GM21381 (cell line): ENCODE measurements around the gene BMPR1A.

Experiments used
- ATAC-seq: cut with Tn5 transposase; IDR thresholded peaks from one replicate; pipeline ENCODE4 v1.9.1; 2021; ENCODE audit warnings: mild to moderate bottlenecking, moderate library complexity; ENCODE audit not compliant: unreplicated experiment

Gene BMPR1A

DNA sequence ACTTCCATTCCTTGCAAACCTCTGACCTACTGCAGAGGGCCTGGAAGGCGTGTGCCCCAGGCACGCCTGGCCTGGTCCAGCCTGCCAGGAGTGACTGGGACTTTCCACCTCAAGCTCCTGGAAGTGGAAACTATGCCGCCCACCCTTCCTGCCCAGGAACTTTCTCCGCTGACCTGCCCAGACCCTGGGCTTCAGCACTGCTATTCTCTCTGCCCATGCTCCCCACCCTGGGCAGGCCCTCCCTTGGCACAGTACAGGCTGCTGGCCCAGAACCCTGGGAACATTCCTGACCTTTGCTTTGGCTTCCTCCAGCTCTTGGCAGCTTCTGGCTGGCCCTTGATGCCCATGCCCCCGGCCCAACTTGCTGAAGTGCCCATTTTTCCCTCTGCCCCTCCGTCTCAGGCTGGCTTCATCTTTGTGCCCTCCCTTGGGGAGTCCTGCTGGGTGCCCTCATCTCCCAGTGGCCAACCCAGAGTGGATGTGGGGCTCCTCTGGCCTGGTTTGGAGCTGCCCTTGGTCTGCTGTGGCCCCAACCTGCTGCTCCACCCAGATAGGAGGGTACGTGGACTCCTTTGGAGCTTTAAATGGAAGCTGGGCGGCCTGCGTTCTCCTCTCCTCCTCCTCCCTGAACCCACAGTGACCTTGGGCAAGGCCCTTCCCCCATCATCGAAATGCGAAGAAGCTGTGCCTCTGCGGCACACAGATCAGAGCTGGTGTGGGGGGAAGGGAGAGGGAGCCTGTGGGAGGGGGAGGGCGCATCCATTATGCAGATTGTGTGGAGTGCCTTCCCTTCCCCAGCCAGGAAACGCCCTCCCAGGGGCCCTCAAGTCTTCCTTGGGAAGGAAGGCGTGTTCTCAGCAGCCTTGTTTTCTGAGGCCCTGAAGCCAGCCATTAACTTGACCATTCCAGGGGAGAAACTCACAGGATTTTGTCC, 197.6 kb downstream of the BMPR1A start:
- ATAC-seq = no peak

DNA sequence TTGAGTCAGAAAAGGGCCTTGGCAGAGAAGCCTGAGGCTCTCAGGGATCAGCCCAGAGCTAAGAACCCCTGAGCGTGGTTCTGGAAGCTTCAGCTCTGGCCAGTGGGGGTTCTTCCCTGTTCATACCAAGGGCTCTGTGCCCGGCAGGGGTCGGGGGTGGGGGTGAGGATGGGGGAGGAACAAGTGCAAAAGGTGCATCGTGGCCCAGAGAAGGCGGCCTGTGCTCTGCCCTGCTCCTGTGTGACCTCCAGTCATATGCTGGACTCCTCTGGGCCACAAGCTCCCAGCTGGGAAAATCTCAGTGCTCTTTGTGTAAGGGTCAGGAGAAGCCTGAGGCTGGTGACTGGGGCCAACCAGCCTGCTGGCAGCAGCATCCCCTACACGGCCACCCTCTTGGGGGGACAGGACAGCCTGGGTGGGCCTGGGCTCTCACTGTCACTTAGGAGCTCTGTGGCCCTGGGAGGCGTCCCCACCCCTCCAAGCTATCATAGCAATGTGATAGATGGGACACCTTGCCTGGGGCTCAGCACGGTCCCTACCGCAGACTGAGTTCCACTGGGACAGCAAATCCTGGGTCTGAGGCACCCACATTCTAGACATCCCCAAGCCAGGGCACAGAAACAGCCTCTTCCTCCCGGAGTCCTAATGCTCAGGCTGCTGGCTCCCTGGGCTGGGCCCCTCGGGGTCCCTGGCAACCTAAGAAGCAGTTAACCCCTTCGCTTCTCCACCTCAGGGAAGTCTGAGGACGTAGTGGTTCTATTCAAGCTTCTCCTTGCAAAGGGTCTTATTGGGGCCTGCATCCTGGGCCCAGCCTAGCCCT, 198.5 kb downstream of the BMPR1A start:
- no peak for ATAC-seq

GRCh38 chr10:86955501-86956194, 199.2 kb downstream of the BMPR1A start:
- no peak for ATAC-seq

DNA sequence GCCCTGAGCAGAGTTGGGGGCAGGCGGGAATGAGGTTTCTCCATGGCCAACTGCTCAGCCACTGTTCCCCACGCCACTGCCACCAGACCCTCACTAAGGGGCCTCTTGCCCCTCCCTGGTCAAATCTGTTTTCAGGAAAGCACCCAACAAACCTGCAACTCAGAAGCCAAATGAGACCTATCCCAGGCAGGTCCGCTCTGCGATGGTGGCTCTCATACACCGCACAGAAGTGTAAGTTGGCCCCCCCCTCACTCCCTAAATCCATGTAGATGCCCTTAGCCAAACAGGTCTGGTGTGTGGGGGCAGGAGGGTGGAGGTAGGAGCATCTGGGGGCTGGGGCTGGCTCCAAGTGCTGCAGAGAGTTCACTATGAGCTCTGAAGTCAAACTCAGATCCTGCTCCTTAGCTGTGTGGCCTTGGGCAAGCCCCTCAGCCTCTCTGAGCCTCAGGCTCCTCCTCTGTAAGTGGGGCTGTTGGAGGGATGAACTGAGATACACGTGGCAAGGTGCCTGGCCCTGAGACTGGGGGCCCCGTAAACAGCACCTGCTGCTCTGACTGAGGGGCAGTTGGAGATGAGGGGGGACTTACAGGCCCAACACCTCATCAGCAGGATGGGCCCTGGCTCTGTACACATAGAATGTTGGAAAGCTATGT, 199.9 kb downstream of the BMPR1A start:
- ATAC-seq = no peak

DNA sequence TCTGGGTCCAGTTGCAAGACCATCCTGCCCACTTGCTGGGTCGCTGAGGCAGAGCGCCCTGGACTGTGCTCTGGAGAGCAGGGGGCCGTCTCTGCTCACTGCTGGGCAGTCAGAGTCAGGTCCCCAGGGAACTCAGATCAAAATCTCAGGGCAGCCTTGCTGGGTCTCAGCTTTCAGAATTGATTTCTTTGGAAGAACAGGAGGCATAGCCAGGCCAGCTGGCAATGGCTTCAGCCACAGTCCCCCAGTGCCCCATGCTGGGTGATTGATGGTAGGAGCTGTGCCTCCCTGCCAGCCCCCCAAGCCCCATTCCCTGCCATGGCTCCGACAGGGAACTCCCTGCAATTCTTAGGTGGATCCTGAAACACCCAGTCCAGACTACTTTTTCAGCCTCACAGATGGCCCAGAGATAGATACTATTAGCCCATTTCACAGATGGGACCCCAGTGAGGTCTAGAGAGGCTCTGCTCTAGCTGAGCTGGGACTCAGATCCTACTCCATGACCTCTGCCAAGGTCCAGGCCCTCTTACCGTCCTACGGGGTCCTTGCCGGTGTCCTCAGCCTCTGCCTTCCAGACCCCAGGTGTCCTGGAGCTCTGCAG, 200.5 kb downstream of the BMPR1A start:
- no peak for ATAC-seq

GRCh38 chr10:86957471-86958115, 201.2 kb downstream of the BMPR1A start, which contains the start of gene MMRN2:
Gene MMRN2 (minus strand): TSS chr10:86957615. CDS start chr10:86957541, 74 bp downstream.
- no peak for ATAC-seq

- no peak for ATAC-seq
Measured at GRCh38 chr10:86958116-86958900, 201.9 kb downstream of the BMPR1A start, which contains the start of gene SNCG. Gene SNCG (plus strand): TSS chr10:86958599. CDS start chr10:86958698, 99 bp downstream.

DNA sequence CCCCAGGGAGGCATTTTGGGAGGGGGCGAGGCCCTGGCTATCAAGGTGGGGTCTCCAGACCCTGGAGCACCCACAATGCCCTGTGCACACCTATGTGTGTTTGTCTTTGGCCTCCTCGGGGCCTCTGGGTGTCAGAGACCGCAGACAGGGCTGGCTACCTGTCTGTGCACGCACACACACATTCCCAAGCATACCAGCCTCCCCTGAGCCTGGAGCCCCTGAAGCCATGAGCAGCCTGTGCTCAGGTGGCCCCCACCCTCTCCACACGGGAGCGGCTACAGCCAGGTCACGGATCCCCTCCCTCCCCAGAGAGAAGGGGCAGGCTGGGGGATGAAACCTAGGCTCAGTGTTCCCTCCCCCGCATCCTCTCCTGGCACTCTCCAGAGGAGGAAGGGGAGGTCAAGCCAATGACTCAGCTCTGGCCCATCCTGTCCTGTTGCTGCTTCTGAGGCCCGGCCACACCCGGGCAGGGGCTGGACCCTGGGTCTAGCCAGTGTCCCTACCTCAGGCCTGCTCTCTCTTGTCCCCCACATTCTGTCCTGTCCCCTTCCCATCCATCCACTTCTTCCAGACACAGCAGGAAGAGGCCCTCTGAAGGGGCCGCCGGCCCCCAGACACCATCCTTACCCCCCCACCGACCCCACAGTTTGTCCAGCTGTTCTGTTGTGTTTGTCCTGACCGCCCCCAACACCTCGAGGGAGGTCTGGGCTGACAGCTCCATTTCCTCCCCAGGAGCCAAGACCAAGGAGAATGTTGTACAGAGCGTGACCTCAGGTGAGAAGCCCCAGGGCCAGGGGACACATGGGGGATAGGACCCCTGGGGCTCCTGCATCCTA, 202.7 kb downstream of the BMPR1A start:
- no peak for ATAC-seq

- no peak for ATAC-seq
Measured at GRCh38 chr10:86959737-86960002, 203.3 kb downstream of the BMPR1A start.

- peak; percentile 63 for ATAC-seq
Measured at GRCh38 chr10:86960003-86960862, 203.8 kb downstream of the BMPR1A start.

DNA sequence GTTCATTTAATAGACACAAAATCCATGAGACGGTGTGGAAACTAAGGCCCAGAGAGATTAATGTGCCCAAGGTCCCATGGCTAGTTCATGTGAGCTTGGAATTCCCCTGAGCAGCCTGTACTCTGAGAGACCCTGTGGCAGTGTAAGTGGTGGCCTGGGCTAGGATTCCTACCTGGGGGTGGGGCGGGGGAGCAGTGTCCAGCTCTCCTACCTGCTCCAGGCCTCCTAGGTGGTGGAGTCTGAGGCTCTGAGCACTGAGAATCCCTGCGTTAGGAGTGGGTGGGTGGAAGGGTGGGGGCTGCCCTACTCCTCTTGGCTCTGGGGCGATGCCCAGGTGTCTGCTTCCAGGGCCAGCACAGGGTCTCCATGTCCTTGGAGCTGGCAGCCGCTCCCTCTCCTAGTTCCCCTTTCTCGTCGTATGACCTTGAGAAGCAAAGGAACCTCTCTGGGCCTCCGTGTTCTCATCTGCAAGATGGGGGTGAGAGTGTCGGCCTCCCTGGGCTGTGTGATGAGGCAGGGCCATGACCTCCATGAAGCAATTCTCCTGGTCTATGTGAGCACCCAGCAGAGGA, 204.5 kb downstream of the BMPR1A start:
- no peak for ATAC-seq

DNA sequence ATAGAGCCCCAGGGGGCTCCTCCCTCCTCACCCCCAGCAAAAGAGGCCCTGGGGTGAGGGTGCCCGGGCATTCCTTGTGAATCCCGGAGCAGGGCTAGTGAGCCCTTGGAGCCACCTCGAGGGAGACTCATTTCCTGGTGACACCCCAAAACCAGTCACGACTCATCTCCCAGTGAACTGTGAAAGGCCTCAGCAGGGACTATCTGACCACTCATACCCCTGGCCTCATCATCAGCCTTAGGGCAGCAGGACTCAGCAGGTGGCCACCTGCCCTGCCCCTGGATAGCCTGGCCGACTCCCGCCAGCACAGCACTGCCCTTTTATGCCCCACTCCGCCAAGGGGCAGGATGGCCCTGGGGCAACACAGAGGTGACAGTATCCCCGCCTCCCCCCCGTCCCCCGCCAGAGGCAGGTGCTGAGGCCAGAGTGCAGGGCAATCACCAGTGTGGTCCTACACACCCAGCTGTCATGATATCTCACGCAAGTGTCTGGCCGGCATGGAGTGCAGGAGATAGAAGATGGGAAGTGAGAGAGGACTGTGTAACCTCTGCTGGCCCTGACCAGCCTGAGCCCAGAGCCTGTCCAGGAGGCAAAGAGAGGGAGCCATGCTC, 205.2 kb downstream of the BMPR1A start:
- ATAC-seq = no peak

GRCh38 chr10:86962136-86962980, 205.9 kb downstream of the BMPR1A start:
- no peak for ATAC-seq

GRCh38 chr10:86962981-86963310, 206.5 kb downstream of the BMPR1A start:
- no peak for ATAC-seq

- ATAC-seq = no peak
Measured at GRCh38 chr10:86963341-86963919, 207.0 kb downstream of the BMPR1A start.
